ENCODE data around the gene DLK1. TPM values are rescaled to one million over a fixed set of nuclear protein-coding genes. Genes with fewer than 3 reads are reported as not detected.

Gene DLK1
- total and polyA plus RNA-seq, 8 donors: 0.25 to 1.7 (median 1.6) TPM; not detected in 1

DNA sequence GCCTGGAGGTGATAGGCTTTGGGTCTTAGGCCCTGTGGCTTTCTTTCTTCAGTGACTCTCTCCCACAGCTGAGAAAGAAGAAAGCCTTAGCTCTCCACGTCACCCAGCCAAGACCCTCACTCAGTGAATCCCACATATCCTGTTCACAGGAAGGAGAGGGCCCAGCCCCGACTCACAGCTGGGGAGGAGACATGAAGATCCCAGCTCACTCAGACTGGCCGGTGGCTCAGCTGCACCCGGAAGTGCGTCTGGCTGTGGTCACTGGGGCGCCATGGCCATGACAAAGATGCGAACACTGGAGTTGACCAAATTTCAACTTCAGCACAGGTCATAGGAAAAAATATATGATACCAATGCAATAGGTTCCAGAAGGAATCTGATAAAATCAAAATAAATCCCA lies 14.2 kb downstream of the DLK1 start:
- no peak overlapping the region for H3K4me3 ChIP-seq
- no peaks in the 10 kb centered on the region for H3K4me1 ChIP-seq
- no peaks in the 10 kb centered on the region for H3K36me3 ChIP-seq
- TF ChIP-seq, protein P1, sequence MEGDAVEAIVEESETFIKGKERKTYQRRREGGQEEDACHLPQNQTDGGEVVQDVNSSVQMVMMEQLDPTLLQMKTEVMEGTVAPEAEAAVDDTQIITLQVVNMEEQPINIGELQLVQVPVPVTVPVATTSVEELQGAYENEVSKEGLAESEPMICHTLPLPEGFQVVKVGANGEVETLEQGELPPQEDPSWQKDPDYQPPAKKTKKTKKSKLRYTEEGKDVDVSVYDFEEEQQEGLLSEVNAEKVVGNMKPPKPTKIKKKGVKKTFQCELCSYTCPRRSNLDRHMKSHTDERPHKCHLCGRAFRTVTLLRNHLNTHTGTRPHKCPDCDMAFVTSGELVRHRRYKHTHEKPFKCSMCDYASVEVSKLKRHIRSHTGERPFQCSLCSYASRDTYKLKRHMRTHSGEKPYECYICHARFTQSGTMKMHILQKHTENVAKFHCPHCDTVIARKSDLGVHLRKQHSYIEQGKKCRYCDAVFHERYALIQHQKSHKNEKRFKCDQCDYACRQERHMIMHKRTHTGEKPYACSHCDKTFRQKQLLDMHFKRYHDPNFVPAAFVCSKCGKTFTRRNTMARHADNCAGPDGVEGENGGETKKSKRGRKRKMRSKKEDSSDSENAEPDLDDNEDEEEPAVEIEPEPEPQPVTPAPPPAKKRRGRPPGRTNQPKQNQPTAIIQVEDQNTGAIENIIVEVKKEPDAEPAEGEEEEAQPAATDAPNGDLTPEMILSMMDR (IDR thresholded peaks at IDR 0.05): no peak
- H3K9me3 ChIP-seq: no peaks in the 10 kb centered on the region
- intact Hi-C loops (cut with DNase I): no loop called here
- peaks cover 0 to 6% of the 10 kb centered on the region in 2 donors for H3K27me3 ChIP-seq
- ATAC-seq (no peak), DNase-seq (peak in 1 of 4 donors; percentile 41)
- H3K27ac ChIP-seq: no peak overlapping the region

DNA sequence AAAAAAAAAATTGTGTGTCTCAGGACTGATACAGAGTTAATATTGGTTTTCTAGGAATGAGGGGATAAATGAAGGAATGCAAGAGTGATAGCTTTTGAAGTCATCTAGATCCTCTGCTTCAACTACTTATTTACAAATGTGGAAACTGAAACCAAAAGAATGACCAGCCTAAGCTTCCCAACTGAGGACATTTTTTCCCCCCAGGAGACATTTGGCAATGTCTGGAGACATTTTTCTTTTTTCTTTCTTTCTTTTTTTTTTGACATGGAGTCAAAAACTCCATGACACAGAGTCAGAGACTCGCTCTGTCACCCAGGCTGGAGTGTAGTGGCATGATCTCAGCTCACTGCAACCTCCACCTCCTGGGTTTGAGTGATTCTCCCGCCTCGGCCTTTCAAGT lies 15.3 kb downstream of the DLK1 start:
- H3K27ac ChIP-seq: no peak overlapping the region
- ATAC-seq (no peak), DNase-seq (no peak)
- no peaks in the 10 kb centered on the region for H3K27me3 ChIP-seq
- no peaks in the 10 kb centered on the region for H3K9me3 ChIP-seq
- no peaks in the 10 kb centered on the region for H3K4me1 ChIP-seq
- TF ChIP-seq, protein P1 (IDR thresholded peaks at IDR 0.05): no peak
- intact Hi-C loops (cut with DNase I): no loop called here
- no peaks in the 10 kb centered on the region for H3K36me3 ChIP-seq
- H3K4me3 ChIP-seq: no peak overlapping the region

DNA sequence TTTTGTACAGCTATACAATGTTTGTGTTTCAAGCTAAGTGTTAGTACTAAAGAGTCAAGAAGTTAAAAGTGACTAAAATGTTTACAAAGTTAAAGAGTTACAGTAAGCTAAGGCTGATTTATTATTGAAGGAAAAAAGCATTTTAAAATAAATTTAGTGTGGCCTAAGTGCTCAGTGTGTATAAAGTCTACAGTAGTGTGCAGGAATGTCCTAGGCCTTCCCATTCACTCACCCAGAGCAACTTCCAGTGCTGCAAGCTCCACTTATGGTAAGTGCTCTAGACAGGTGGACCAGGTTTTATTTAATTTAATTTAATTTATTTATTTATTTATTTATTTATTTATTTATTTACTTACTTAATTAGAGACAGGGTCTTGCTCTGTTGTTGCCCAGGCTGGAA lies 19.6 kb downstream of the DLK1 start:
- DNase-seq (no peak), ATAC-seq (peak; percentile 50)
- H3K27ac ChIP-seq: no peak overlapping the region
- intact Hi-C loops (cut with DNase I): no loop called here
- no peaks in the 10 kb centered on the region for H3K27me3 ChIP-seq
- TF ChIP-seq, protein P1 (IDR thresholded peaks at IDR 0.05): no peak
- H3K4me1 ChIP-seq: no peaks in the 10 kb centered on the region
- H3K36me3 ChIP-seq: no peaks in the 10 kb centered on the region
- no peak overlapping the region for H3K4me3 ChIP-seq
- no peaks in the 10 kb centered on the region for H3K9me3 ChIP-seq

DNA sequence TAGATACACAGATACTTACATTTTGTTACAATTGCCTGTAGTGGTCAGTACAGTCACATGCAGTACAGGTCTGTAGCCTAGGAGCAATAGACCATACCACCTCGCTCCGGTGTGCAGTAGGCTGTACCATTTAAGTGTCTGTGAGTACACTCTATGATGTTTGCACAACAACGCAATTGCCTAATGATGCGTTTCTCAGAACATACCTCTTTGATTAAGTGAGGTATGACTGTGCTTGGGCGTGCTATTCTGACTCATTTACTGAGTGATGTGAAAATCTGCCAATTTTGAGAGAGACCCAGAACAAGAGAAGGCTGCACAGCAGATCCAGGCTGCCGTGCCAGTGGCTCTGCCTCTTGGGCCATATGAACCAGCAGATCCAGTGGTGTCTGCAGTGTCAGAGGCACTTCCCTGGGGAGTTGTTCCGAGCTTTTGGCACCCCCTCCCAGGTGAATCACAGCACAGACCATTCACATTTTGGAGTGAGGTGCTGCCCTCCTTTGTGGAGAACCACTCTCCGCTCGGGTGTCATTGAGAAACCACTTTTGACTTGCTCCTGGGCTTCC lies 20.4 kb downstream of the DLK1 start:
- peak; percentile 96 for ATAC-seq
- Histone ChIP-seq H3K4me1 (no peaks in the 10 kb centered on the region), H3K4me3 (no peak overlapping the region), H3K27me3 (no peaks in the 10 kb centered on the region), H3K36me3 (no peaks in the 10 kb centered on the region), H3K27ac (peak overlapping the region in 1 of 2 donors; percentile 63), H3K9me3 (no peaks in the 10 kb centered on the region)
- TF ChIP-seq, protein P1 (IDR thresholded peaks at IDR 0.05): no peak
- intact Hi-C loops (cut with DNase I): no loop called here
- peak in 3 of 4 donors; percentile 39 to 77 (median 50) for DNase-seq

DNA sequence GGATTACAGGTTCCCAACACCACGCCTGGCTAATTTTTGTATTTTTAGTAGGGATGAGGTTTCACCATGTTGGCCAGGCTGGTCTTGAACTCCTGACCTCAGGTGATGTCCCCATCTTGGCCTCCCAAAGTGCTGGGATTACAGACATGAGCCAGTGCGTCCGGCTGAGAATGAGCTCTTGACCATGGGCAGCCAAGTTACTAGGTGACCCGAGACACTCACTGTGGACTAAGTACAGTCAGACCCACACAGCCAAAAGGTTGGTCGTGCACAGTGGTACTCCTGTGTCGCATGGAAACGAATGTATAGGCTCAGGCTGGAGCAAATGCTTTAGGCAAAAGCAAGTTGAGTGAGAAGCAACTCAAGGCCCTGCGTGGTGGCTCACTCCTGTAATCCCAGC lies 21.0 kb downstream of the DLK1 start:
- Histone ChIP-seq H3K4me3 (no peak overlapping the region), H3K36me3 (no peaks in the 10 kb centered on the region), H3K9me3 (no peaks in the 10 kb centered on the region), H3K27me3 (no peaks in the 10 kb centered on the region), H3K4me1 (no peaks in the 10 kb centered on the region), H3K27ac (peak overlapping the region in 1 of 2 donors; percentile 63)
- DNase-seq (peak in 1 of 4 donors; percentile 24), ATAC-seq (no peak)
- intact Hi-C loops (cut with DNase I): no loop called here
- TF ChIP-seq, protein P1 (IDR thresholded peaks at IDR 0.05): no peak
